Peyer's patch (tissue), 4 donors: Measurements from ENCODE around the gene ASCL3.

Experiments used
- CTCF ChIP-seq, 6 experiments: fragments of 450-650 bp in 4 of 6; fragments of 200-600 bp in 2 of 6; sonication (generic) in 1 of 6; IDR thresholded peaks; one replicate each; pipeline ENCODE4 v1.5.1; 2017 to 2019; ENCODE audit warnings: antibody characterized with exemption in 6 of 6, mild to moderate bottlenecking in 3 of 6, moderate library complexity in 1 of 6
- POLR2A ChIP-seq, 2 donors: fragments of 450-650 bp; IDR thresholded peaks; one replicate each; pipeline ENCODE4 v1.5.1; 2017; ENCODE audit warnings: antibody characterized with exemption in 2 of 2, mild to moderate bottlenecking in 2 of 2, moderate library complexity in 2 of 2

DNA sequence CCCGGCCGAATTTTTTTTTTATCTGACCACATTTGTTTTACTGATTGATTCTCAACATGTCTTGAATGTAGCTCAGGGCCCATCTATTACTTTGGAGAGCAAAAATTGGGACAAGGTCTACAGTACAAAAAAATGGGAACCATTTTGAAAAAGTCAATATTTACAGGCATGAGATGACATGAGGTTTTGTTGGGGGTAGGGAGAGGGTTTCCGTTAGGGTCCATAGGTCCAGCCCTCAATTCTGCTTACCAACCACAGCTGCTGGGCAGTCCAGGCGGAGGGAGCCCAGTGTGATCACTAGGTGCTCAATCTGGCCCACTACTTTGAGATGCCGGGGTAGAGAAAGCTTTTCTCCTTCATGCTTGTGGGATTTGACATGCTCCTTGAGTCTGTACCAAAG lies 42.6 kb upstream of the ASCL3 start:
- TF ChIP-seq CTCF (IDR thresholded peaks at IDR 0.05) (no peak), POLR2A (IDR thresholded peaks at IDR 0.05) (no peak)
